Liver (tissue), 9 donors: ENCODE results near the gene GPR22. TPM values are rescaled to one million over a fixed set of nuclear protein-coding genes. Genes with fewer than 3 reads are reported as not detected.

Experiments
- DNase-seq: peaks from one replicate; pipeline ENCODE4 v3.0.0-alpha.2; 2017; ENCODE audit warnings: low spot score
- H3K27ac ChIP-seq, 2 donors: one replicate each; pipeline ENCODE4 v1.7.0; 2013; ENCODE audit warnings: inconsistent platforms in 2 of 2, low read length in 2 of 2, control low read depth in 1 of 2, low read depth in 1 of 2, mild to moderate bottlenecking in 1 of 2
- H3K27me3 ChIP-seq, 4 donors: one replicate each; pipeline versions ENCODE4 v1.6.1 to v1.7.0; 2013; ENCODE audit warnings: low read length in 3 of 4, inconsistent platforms in 1 of 4, mild to moderate bottlenecking in 1 of 4, moderate library complexity in 1 of 4; ENCODE audit not compliant: control insufficient read depth in 4 of 4, insufficient read depth in 4 of 4
- H3K36me3 ChIP-seq, 4 donors: one replicate each; pipeline versions ENCODE4 v1.6.1 to v1.7.0; 2013; ENCODE audit warnings: low read length in 3 of 4, mild to moderate bottlenecking in 3 of 4, low read depth in 1 of 4, moderate library complexity in 1 of 4; ENCODE audit not compliant: control insufficient read depth in 4 of 4, insufficient read depth in 3 of 4
- H3K4me1 ChIP-seq, 4 donors: one replicate each; pipeline versions ENCODE4 v1.6.1 to v1.7.0; 2013; ENCODE audit warnings: low read length in 3 of 4, mild to moderate bottlenecking in 3 of 4, moderate library complexity in 1 of 4; ENCODE audit not compliant: control insufficient read depth in 4 of 4, insufficient read depth in 4 of 4
- H3K4me3 ChIP-seq, 3 donors: one replicate each; pipeline versions ENCODE4 v1.6.1 to v1.7.0; 2013; ENCODE audit warnings: low read length in 3 of 3, control low read depth in 1 of 3, low read depth in 1 of 3, mild to moderate bottlenecking in 1 of 3
- H3K9ac ChIP-seq, 2 donors: one replicate each; pipeline ENCODE4 v1.7.0; 2013; ENCODE audit warnings: low read length in 2 of 2, mild to moderate bottlenecking in 2 of 2, moderate library complexity in 2 of 2, control low read depth in 1 of 2, low read depth in 1 of 2
- H3K9me3 ChIP-seq, 4 donors: one replicate each; pipeline versions ENCODE4 v1.6.1 to v1.7.0; 2013; ENCODE audit warnings: low read length in 3 of 4; ENCODE audit not compliant: control insufficient read depth in 4 of 4
- ATF3 ChIP-seq: IDR thresholded peaks from 2 replicates; pipeline ENCODE4 v1.6.1; 2016; ENCODE audit warnings: antibody characterized with exemption
- CTCF ChIP-seq: fragments of 150-350 bp; IDR thresholded peaks from 2 replicates; pipeline ENCODE4 v1.5.1; 2017; ENCODE audit warnings: improper control_type of control experiment, low read depth, low read length; ENCODE audit not compliant: missing input control
- EGR1 ChIP-seq, 2 donors: IDR thresholded peaks; 2 replicates each; pipeline ENCODE4 v1.6.1; 2016 to 2018; ENCODE audit warnings: antibody characterized with exemption in 2 of 2, low read depth in 2 of 2
- FOXA1 ChIP-seq: IDR thresholded peaks from 2 replicates; pipeline ENCODE4 v1.6.1; 2016; ENCODE audit warnings: antibody characterized with exemption
- FOXA2 ChIP-seq: IDR thresholded peaks from 2 replicates; pipeline ENCODE4 v1.6.1; 2016; ENCODE audit warnings: antibody characterized with exemption
- GABPA ChIP-seq, 2 donors: IDR thresholded peaks in 1 of 2; conservative IDR thresholded peaks in 1 of 2; 2 replicates each; pipeline ENCODE4 v1.6.1; 2016; ENCODE audit warnings: antibody characterized with exemption in 2 of 2, mild to moderate bottlenecking in 1 of 2, moderate library complexity in 1 of 2
- HNF4A ChIP-seq, 2 donors: conservative IDR thresholded peaks; 2 replicates each; pipeline ENCODE4 v1.6.1; 2016; ENCODE audit warnings: antibody characterized with exemption in 2 of 2, mild to moderate bottlenecking in 2 of 2
- HNF4G ChIP-seq: IDR thresholded peaks from 2 replicates; pipeline ENCODE4 v1.6.1; 2016; ENCODE audit warnings: antibody characterized with exemption
- JUND ChIP-seq, 2 donors: IDR thresholded peaks; 2 replicates each; pipeline ENCODE4 v1.6.1; 2016; ENCODE audit warnings: antibody characterized with exemption in 2 of 2
- NR2F2 ChIP-seq: IDR thresholded peaks from 2 replicates; pipeline ENCODE4 v1.6.1; 2016; ENCODE audit warnings: antibody characterized with exemption
- RAD21 ChIP-seq, 2 donors: IDR thresholded peaks; 2 replicates each; pipeline ENCODE4 v1.6.1; 2016; ENCODE audit warnings: antibody characterized with exemption in 2 of 2, mild to moderate bottlenecking in 2 of 2
- RXRA ChIP-seq, 2 donors: IDR thresholded peaks; 2 replicates each; pipeline ENCODE4 v1.6.1; 2017 to 2018; ENCODE audit warnings: antibody characterized with exemption in 2 of 2, mild to moderate bottlenecking in 1 of 2
- SP1 ChIP-seq: IDR thresholded peaks from 2 replicates; pipeline ENCODE4 v1.6.1; 2018; ENCODE audit warnings: antibody characterized with exemption, mild to moderate bottlenecking
- TAF1 ChIP-seq: conservative IDR thresholded peaks from 2 replicates; pipeline ENCODE4 v1.6.1; 2016; ENCODE audit warnings: antibody characterized with exemption, mild to moderate bottlenecking
- YY1 ChIP-seq: IDR thresholded peaks from 2 replicates; pipeline ENCODE4 v1.6.1; 2016; ENCODE audit warnings: antibody characterized with exemption, mild to moderate bottlenecking
- WGBS: extraction: QIAGEN DNeasy Blood & Tissue Kit; methylation state at CpG from one replicate; pipeline ENCODE4 v1.1.7; 2013; 5-methylcytosine and 5-hydroxymethylcytosine counted together
- polyA plus RNA-seq, 2 donors: library from polyadenylated mRNA; stranded (reverse) in 1 of 2; unstranded in 1 of 2; fragments of 200-250 nt in 1 of 2; fragments of >200 nt in 1 of 2; fragmentation: Nextera tagmentation in 1 of 2; extraction: Ambion mirVana in 1 of 2; gene quantifications; one replicate each; pipeline versions ENCODE4 v1.2.1 to v1.2.3, GENCODE V29; 2013 to 2015
- total RNA-seq, 2 donors: library from RNA; depleted of rRNA; stranded (reverse); fragments of >200 nt; gene quantifications; one replicate each; pipeline ENCODE4 v1.2.3, GENCODE V29; 2014
- TF ChIP-seq, protein P1 (sequence below): IDR thresholded peaks from 2 replicates; pipeline ENCODE4 v1.6.1; 2016; ENCODE audit warnings: antibody characterized with exemption, mild to moderate bottlenecking
- donor health status: healthy.
- donor health status: healthy.
- donor health status: healthy.
- donor health status: healthy.
- donor health status: healthy.

The GPR22 gene
- total and polyA plus RNA-seq, 4 donors = 2.1 TPM; not detected in 3

- Histone ChIP-seq H3K4me3 (no peak overlapping the region), H3K9ac (no peak overlapping the region), H3K36me3 (no peaks in the 10 kb centered on the region), H3K9me3 (no peaks in the 10 kb centered on the region), H3K27ac (no peak overlapping the region), H3K4me1 (no peaks in the 10 kb centered on the region), H3K27me3 (no peaks in the 10 kb centered on the region)
- WGBS = 97% methylated on average over 1 of the region's 1 CpG
- DNase-seq = no peak
- no peak for TF ChIP-seq JUND (IDR thresholded peaks at IDR 0.05)
- no peak for TF ChIP-seq EGR1 (IDR thresholded peaks at IDR 0.05; ENCODE audit: low read depth in 2 of 2)
- no peak for TF ChIP-seq HNF4A (conservative IDR thresholded peaks at IDR 0.05)
- TF ChIP-seq CTCF = no peak
- TF ChIP-seq GABPA (IDR thresholded peaks at IDR 0.05 in 1 of 2, conservative IDR thresholded peaks at IDR 0.05 in 1 of 2) = no peak
- TF ChIP-seq RXRA (IDR thresholded peaks at IDR 0.05) = no peak
Observed at GRCh38 chr7:107446531-107446930, 23.3 kb upstream of the GPR22 start.

DNA sequence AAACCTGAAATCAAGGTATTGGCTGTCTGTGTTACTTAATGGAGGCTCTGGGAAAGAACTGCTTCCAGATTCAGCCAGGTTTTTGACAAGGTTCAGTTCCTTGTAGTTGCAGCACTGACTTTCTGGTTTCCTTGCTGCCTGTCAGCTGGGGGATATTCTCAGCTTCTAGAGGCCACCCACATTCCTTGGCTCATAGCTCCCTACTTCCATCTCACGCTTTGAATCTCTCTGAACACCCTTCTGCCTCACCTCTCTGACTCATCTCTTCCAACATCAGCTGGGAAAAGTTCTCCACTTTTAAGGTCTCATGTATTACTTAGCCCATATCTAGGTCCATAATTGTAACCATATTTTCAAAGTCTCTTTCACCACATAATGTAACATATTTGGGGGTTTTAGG is 22.9 kb upstream of the GPR22 start:
- 97% methylated on average over 1 of the region's 1 CpG for WGBS
- no peak overlapping the region for H3K9ac ChIP-seq
- H3K4me1 ChIP-seq = no peaks in the 10 kb centered on the region
- no peaks in the 10 kb centered on the region for H3K27me3 ChIP-seq
- H3K4me3 ChIP-seq = no peak overlapping the region
- DNase-seq = no peak
- no peak overlapping the region for H3K27ac ChIP-seq
- no peaks in the 10 kb centered on the region for H3K36me3 ChIP-seq
- no peaks in the 10 kb centered on the region for H3K9me3 ChIP-seq
- TF ChIP-seq CTCF (no peak), RAD21 (IDR thresholded peaks at IDR 0.05) (no peak), JUND (IDR thresholded peaks at IDR 0.05) (no peak)

DNA sequence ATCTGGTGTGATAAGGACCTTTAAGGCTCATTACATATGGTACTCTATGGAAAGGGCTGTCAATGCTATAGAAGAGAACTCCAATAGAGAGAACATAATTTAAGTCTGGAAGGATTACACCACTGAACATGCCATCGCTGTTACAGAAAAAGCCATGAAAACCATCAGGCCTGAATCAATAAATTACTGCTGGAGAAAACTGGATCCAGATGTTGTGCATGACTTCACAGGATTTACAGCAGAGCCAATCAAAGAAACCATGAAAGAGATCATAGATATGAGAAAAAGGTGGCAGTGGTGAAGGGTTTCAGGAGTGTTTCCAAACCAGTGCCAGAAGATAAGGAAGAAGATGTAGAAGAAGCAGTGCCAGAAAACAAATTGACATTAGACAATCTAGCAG is 18.9 kb upstream of the GPR22 start:
- Histone ChIP-seq H3K36me3 (no peaks in the 10 kb centered on the region), H3K9ac (no peak overlapping the region), H3K27me3 (no peaks in the 10 kb centered on the region), H3K4me3 (no peak overlapping the region), H3K4me1 (no peaks in the 10 kb centered on the region), H3K9me3 (no peaks in the 10 kb centered on the region), H3K27ac (no peak overlapping the region)
- TF ChIP-seq RAD21 (IDR thresholded peaks at IDR 0.05) = no peak
- no peak for TF ChIP-seq CTCF
- TF ChIP-seq TAF1 = no peak
- no peak for TF ChIP-seq NR2F2
- no peak for TF ChIP-seq EGR1 (IDR thresholded peaks at IDR 0.05; ENCODE audit: low read depth in 2 of 2)
- no peak for TF ChIP-seq SP1
- no peak for TF ChIP-seq ATF3
- TF ChIP-seq FOXA2 = no peak
- TF ChIP-seq, protein P1, sequence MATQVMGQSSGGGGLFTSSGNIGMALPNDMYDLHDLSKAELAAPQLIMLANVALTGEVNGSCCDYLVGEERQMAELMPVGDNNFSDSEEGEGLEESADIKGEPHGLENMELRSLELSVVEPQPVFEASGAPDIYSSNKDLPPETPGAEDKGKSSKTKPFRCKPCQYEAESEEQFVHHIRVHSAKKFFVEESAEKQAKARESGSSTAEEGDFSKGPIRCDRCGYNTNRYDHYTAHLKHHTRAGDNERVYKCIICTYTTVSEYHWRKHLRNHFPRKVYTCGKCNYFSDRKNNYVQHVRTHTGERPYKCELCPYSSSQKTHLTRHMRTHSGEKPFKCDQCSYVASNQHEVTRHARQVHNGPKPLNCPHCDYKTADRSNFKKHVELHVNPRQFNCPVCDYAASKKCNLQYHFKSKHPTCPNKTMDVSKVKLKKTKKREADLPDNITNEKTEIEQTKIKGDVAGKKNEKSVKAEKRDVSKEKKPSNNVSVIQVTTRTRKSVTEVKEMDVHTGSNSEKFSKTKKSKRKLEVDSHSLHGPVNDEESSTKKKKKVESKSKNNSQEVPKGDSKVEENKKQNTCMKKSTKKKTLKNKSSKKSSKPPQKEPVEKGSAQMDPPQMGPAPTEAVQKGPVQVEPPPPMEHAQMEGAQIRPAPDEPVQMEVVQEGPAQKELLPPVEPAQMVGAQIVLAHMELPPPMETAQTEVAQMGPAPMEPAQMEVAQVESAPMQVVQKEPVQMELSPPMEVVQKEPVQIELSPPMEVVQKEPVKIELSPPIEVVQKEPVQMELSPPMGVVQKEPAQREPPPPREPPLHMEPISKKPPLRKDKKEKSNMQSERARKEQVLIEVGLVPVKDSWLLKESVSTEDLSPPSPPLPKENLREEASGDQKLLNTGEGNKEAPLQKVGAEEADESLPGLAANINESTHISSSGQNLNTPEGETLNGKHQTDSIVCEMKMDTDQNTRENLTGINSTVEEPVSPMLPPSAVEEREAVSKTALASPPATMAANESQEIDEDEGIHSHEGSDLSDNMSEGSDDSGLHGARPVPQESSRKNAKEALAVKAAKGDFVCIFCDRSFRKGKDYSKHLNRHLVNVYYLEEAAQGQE = no peak
- no peak for TF ChIP-seq FOXA1
- no peak for TF ChIP-seq YY1
- no peak for TF ChIP-seq RXRA (IDR thresholded peaks at IDR 0.05)
- TF ChIP-seq JUND (IDR thresholded peaks at IDR 0.05) = no peak
- TF ChIP-seq HNF4A (conservative IDR thresholded peaks at IDR 0.05) = no peak
- TF ChIP-seq HNF4G = no peak
- 97% methylated on average over 1 of the region's 1 CpG for WGBS
- no peak for DNase-seq
